ENCODE results near the gene SH3GL2.

SH3GL2 gene

GRCh38 chr9:17627641-17628040 is 48.8 kb downstream of the SH3GL2 start:
- no peak overlapping the region for H3K4me3 Mint-ChIP-seq
- H3K27ac Mint-ChIP-seq: no peak overlapping the region
- H3K27me3 Mint-ChIP-seq: no peaks in the 10 kb centered on the region
- H3K9me3 Mint-ChIP-seq: peaks cover 0 to 18% of the 10 kb centered on the region in 2 donors
- H3K4me1 Mint-ChIP-seq: no peaks in the 10 kb centered on the region
- DNase-seq: no peak
- no peak for ATAC-seq

DNA sequence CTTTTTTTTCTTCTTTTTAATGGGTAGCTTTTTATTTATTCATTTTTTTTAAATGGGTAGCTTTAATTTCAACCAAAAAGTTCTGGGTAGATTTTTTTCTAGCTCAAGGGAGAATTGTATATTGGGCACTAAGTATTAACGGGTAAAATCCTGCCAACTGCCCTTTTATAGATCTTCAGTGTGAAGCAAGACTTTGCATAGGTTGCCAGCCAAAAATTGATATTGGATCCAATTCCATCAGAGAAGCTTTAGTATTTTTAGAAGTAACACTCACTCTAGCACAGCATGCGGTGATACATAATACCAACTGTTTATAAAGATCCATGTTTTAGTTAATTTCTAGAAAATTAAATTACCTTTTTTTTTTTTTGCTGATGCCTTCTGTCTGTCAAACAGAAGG is 49.8 kb downstream of the SH3GL2 start:
- no peak for DNase-seq
- H3K27ac Mint-ChIP-seq: no peak overlapping the region

DNA sequence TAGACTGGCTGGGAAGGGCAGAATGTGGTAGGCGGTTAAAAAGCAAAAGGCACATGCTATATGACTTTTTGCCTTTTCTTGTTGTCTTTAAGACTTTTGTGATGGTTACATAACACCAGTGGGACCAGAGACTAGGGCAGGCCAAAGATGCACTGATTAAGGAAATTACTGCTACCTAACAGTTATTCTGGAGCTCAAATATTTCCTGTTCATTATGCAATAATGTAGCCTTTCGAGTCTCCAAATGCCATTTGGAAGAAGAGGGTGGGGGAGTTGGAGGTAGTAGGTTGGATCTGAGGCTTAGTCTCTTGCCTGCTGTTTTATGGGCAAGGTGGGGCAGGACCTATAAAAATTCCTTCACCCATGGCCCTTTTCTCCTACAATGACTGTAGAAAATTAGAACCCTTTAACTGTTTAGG is 51.7 kb downstream of the SH3GL2 start:
- no peak overlapping the region for H3K27ac Mint-ChIP-seq
- no peak for DNase-seq
- peaks cover 0 to 9% of the 10 kb centered on the region in 2 donors for H3K9me3 Mint-ChIP-seq
- no peaks in the 10 kb centered on the region for H3K27me3 Mint-ChIP-seq
- no peak overlapping the region for H3K4me3 Mint-ChIP-seq
- H3K4me1 Mint-ChIP-seq: no peaks in the 10 kb centered on the region
- no peak for ATAC-seq

More for the DNA sequence above, 49.8 kb downstream of the SH3GL2 start:
- no peak overlapping the region for H3K4me3 Mint-ChIP-seq
- H3K27me3 Mint-ChIP-seq: no peaks in the 10 kb centered on the region
- H3K9me3 Mint-ChIP-seq: peaks cover 0 to 18% of the 10 kb centered on the region in 2 donors
- no peaks in the 10 kb centered on the region for H3K4me1 Mint-ChIP-seq
- no peak for ATAC-seq

DNA sequence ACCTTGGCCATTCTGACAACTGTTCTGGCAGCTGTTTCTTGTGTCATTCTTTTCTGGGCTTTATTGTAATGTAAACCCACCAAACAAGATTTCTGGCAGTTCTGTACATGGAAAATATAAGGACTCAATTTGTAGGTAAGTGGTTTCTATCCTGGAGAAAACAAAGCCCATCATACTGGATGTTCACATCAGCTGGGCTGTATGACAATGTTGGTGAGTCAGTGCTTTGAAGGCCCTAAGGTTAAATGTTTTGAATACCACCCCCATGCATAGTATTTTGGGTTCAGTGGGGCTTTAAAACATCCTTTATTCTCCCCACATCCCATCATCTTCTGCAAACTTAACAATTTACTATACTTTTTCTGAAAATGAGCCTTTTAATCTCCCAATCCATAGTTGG is 52.5 kb downstream of the SH3GL2 start:
- Mint-ChIP-seq H3K9me3 (peaks cover 0 to 8% of the 10 kb centered on the region in 2 donors), H3K27me3 (no peaks in the 10 kb centered on the region), H3K27ac (no peak overlapping the region), H3K4me1 (no peaks in the 10 kb centered on the region), H3K4me3 (no peak overlapping the region)
- ATAC-seq (no peak), DNase-seq (no peak)

DNA sequence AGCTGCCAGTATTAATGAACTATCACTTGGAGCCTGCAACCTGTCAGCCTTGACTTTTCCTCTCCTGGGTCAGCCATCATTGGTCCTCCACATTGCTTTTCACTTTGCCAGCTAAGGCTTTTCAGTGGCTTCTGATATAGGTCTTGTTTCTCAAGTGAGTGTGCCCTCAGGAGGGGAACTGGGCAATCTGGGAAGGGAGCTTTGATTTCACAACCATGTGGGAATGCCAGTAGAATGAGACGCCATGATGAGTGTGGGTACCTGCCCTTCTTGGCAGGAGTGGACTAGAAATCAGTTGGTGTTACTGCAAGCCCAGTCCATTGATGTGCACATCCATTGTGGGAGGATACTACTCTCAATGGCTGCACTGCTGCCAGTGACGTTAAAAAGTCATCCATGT is 54.1 kb downstream of the SH3GL2 start:
- Mint-ChIP-seq H3K9me3 (peaks cover 0 to 8% of the 10 kb centered on the region in 2 donors), H3K4me3 (no peak overlapping the region), H3K27me3 (no peaks in the 10 kb centered on the region), H3K4me1 (no peaks in the 10 kb centered on the region), H3K27ac (no peak overlapping the region)
- DNase-seq (no peak), ATAC-seq (no peak)

DNA sequence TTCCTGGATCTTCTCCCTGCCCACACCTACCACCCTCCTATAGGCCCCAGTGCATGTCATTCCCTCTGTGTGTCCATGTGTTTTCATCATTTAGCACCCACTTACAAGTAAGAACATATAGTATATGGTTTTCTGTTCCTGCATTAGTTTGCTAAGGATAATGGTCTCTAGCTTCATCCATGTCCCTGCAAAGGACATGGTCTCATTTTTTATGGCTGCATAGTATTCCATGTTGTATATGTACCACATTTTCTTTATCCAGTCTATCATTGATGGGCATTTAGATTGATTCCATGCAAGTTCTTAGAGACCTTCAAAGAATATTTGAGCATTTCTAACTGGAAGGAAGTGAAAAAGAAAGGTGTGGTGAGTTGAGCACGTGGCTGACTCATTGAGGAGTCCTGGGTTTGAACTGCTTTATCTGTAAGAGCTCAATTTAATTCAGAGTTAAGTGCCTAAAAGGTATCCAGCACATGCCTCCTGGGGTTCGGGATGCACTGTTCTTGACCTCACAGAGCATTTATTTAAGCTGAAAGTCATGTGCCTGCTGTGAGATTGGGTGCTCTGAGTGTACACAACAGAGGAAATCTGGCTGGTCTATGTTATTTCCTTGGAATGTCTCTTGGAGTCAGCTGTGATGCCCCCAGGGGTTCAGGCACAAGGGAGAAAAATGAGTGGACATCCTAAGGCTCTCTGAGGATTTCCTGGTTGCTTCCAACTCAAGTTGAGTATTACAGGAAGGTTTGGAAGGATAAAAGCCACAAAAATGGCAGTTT is 56.4 kb downstream of the SH3GL2 start:
- no peak overlapping the region for H3K4me3 Mint-ChIP-seq
- ATAC-seq (no peak), DNase-seq (no peak)
- H3K4me1 Mint-ChIP-seq: no peaks in the 10 kb centered on the region
- H3K9me3 Mint-ChIP-seq: peaks cover 0 to 8% of the 10 kb centered on the region in 2 donors
- no peaks in the 10 kb centered on the region for H3K27me3 Mint-ChIP-seq
- no peak overlapping the region for H3K27ac Mint-ChIP-seq

- no peak for ATAC-seq
- no peak for DNase-seq
- H3K9me3 Mint-ChIP-seq: peaks cover 0 to 8% of the 10 kb centered on the region in 2 donors
- H3K27ac Mint-ChIP-seq: no peak overlapping the region
- no peaks in the 10 kb centered on the region for H3K4me1 Mint-ChIP-seq
- H3K27me3 Mint-ChIP-seq: no peaks in the 10 kb centered on the region
- no peak overlapping the region for H3K4me3 Mint-ChIP-seq
Measured at GRCh38 chr9:17636349-17636748, 57.5 kb downstream of the SH3GL2 start.

DNA sequence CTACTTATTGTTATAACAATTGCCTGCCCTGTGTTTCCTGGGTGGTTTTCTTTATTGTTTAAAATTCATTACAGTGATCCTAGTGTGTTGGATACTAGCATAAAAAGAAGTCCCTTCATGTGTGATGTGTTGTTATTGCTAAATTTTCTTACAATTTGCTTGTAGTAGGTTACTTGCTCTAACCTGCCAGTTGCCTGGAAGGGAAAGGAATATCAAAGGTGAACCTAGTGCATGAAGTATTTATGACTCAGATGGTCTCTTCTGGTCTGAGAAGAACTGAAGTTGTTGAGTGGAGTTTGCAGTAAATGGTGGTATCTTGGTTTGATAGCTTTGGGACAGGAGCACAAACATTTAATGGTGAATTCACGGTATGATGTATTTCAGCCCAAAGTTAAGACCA is 58.0 kb downstream of the SH3GL2 start:
- DNase-seq (no peak), ATAC-seq (no peak)
- no peaks in the 10 kb centered on the region for H3K27me3 Mint-ChIP-seq
- no peaks in the 10 kb centered on the region for H3K4me1 Mint-ChIP-seq
- H3K4me3 Mint-ChIP-seq: no peak overlapping the region
- H3K9me3 Mint-ChIP-seq: peaks cover 0 to 8% of the 10 kb centered on the region in 2 donors
- H3K27ac Mint-ChIP-seq: no peak overlapping the region

- no peak for DNase-seq
- Mint-ChIP-seq H3K4me3 (no peak overlapping the region), H3K27ac (no peak overlapping the region), H3K9me3 (peaks cover 0 to 8% of the 10 kb centered on the region in 2 donors), H3K4me1 (no peaks in the 10 kb centered on the region), H3K27me3 (no peaks in the 10 kb centered on the region)
- ATAC-seq: no peak
Measured at GRCh38 chr9:17637229-17637628, 58.4 kb downstream of the SH3GL2 start.

- no peak for ATAC-seq
- no peaks in the 10 kb centered on the region for H3K27me3 Mint-ChIP-seq
- H3K27ac Mint-ChIP-seq: no peak overlapping the region
- DNase-seq: no peak
- H3K4me1 Mint-ChIP-seq: no peaks in the 10 kb centered on the region
- H3K9me3 Mint-ChIP-seq: peaks cover 21 to 24% of the 10 kb centered on the region in 2 donors
- H3K4me3 Mint-ChIP-seq: no peak overlapping the region
Measured at GRCh38 chr9:17648516-17648915, 69.7 kb downstream of the SH3GL2 start.

- Mint-ChIP-seq H3K4me3 (no peak overlapping the region), H3K9me3 (peaks cover 4 to 5% of the 10 kb centered on the region in 2 donors), H3K27ac (no peak overlapping the region), H3K27me3 (no peaks in the 10 kb centered on the region), H3K4me1 (no peaks in the 10 kb centered on the region)
- no peak for DNase-seq
- ATAC-seq: no peak
Measured at GRCh38 chr9:17651725-17652124, 72.9 kb downstream of the SH3GL2 start.

DNA sequence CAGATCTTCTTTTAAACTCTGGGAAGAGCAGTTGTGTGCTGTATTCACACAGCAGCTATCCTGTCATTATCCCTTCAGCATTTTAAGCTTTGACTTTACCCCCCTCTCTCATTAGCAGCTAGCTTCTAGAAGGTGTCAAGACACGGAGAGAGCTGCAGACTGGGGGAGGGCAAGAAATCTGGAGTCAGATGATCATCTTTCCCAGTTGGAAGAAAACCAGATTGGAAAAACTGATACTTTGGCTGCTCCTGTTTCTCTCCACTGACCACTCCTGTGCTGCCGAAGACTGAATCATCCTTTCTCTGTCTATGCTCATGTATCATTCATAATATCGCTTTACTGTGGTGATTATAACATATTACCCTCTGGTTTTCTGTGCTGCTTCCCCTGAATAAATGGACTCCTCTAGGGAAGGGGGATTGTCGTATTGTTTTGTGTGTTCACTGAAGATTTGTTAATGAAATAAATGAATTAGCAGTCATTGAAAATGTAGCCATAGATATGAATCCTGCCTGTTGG is 75.1 kb downstream of the SH3GL2 start:
- ATAC-seq (no peak), DNase-seq (no peak)
- no peaks in the 10 kb centered on the region for H3K4me1 Mint-ChIP-seq
- no peak overlapping the region for H3K27ac Mint-ChIP-seq
- H3K4me3 Mint-ChIP-seq: no peak overlapping the region
- no peaks in the 10 kb centered on the region for H3K27me3 Mint-ChIP-seq
- no peaks in the 10 kb centered on the region for H3K9me3 Mint-ChIP-seq

DNA sequence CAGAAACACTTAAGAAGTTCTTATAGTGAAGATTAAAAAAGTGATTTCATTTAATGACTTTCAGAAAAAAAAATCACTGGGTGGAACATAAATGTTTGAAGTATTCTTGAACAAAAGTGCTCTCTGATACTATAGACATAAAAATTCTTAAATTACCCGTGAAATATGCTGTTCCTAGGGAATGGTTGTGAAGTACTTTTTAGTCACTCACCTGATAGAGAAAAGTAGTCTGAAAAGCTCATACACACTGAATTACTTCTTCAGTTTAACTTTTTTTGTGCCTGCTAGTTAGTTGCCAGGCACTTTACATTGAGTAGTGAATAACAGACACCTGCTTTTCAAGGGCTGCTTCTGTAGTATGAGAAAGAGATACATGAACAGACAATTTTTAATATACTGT is 78.0 kb downstream of the SH3GL2 start:
- no peak overlapping the region for H3K27ac Mint-ChIP-seq

GRCh38 chr9:17658237-17658636 is 79.4 kb downstream of the SH3GL2 start:
- Mint-ChIP-seq H3K9me3 (no peaks in the 10 kb centered on the region), H3K4me1 (no peaks in the 10 kb centered on the region), H3K27me3 (no peaks in the 10 kb centered on the region), H3K4me3 (no peak overlapping the region), H3K27ac (no peak overlapping the region)
- ATAC-seq (no peak), DNase-seq (no peak)

More for the DNA sequence above, 78.0 kb downstream of the SH3GL2 start:
- no peaks in the 10 kb centered on the region for H3K4me1 Mint-ChIP-seq
- no peak for ATAC-seq
- no peaks in the 10 kb centered on the region for H3K27me3 Mint-ChIP-seq
- DNase-seq: no peak
- H3K4me3 Mint-ChIP-seq: no peak overlapping the region
- H3K9me3 Mint-ChIP-seq: no peaks in the 10 kb centered on the region

GRCh38 chr9:17660158-17660557 is 81.3 kb downstream of the SH3GL2 start:
- no peak for ATAC-seq
- Mint-ChIP-seq H3K9me3 (no peaks in the 10 kb centered on the region), H3K27ac (no peak overlapping the region), H3K4me3 (no peak overlapping the region), H3K27me3 (no peaks in the 10 kb centered on the region), H3K4me1 (no peaks in the 10 kb centered on the region)
- no peak for DNase-seq

GRCh38 chr9:17665450-17665849 is 86.6 kb downstream of the SH3GL2 start:
- DNase-seq: no peak
- Mint-ChIP-seq H3K27me3 (no peaks in the 10 kb centered on the region), H3K4me1 (no peaks in the 10 kb centered on the region), H3K4me3 (no peak overlapping the region), H3K27ac (no peak overlapping the region), H3K9me3 (peaks cover 0 to 7% of the 10 kb centered on the region in 2 donors)
- ATAC-seq: no peak

DNA sequence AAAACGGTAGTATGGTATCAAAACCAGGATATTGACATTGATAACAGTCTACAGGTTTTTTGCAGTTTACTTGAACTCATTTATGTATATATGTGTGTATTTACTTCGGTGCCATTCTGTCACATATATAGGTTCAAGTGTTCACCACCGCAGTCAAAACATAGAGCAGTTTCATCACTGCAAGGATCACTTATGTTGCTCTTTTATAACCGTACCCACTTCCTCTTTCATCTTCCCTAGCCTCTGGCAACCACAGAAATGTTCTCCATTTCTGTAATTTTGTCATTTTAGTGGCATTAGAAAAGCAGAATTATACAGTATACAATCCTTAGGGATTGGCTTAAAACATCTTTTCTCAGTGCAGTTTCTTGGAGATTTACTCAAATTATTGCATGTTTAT is 90.3 kb downstream of the SH3GL2 start:
- Mint-ChIP-seq H3K27me3 (no peaks in the 10 kb centered on the region), H3K9me3 (peaks cover 6 to 16% of the 10 kb centered on the region in 2 donors), H3K4me1 (no peaks in the 10 kb centered on the region), H3K27ac (no peak overlapping the region), H3K4me3 (no peak overlapping the region)
- DNase-seq (no peak), ATAC-seq (no peak)
